Islet precursor cell (in vitro differentiated cells): Measurements from ENCODE around the gene HEPACAM.

ENCODE experiments used
- DNase-seq: peaks from one replicate; pipeline ENCODE4 v3.0.0-alpha.2; 2018

Gene HEPACAM

DNA sequence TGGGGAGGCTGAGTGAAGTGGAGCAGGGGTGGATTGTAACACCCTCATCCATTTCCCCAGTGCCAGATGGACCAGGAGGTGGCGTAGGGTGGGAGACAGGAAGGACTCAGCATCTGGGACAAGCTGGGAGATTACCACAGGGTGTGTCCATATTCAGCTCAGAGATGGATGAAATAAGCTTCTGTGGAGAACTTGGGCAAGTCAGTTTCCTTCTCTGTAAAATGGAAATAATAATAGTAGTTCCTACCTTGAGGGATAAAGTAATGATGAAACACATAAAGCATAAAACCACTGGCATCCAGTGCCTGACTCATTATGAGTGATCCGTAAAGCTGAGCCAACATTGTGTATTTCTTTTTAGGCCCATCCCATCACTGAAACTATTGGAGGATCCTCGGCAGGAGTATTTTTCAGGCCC lies 37.6 kb downstream of the HEPACAM start:
- DNase-seq: peak; percentile 29

DNA sequence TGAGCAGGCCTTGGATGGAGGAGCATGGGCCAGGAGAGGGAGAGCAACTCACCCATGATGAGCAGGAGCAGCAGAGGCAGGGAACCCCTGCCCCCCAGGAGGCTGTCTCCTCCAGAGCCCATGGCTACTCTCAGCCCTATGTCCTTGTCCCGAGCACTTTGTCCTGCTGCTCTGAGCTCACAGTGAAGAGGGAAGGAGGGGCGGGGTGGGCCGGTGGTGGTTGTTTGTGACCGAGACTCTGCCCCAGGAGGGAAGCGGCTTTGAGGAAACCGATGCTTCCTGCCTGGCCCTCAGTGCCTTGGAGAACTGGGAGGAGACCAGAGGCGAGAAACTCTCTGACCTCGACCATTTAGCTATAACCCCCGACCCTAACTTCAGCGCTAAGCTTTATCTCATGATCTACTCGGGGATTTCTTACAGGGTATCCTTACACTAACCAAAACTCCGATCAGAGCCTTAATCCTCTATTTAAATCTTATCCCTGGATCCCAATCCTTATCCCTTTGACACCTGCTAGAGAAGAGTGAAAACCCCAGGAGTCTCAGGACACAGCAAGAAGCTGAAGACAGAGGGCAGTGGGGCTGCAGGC lies 38.1 kb downstream of the HEPACAM start, which contains the start of gene ROBO4:
Gene ROBO4 (minus strand): TSS at position 192 of the 589 bp plus-strand sequence. CDS start 70 bp downstream, at position 122.
- DNase-seq: peak; percentile 50

DNA sequence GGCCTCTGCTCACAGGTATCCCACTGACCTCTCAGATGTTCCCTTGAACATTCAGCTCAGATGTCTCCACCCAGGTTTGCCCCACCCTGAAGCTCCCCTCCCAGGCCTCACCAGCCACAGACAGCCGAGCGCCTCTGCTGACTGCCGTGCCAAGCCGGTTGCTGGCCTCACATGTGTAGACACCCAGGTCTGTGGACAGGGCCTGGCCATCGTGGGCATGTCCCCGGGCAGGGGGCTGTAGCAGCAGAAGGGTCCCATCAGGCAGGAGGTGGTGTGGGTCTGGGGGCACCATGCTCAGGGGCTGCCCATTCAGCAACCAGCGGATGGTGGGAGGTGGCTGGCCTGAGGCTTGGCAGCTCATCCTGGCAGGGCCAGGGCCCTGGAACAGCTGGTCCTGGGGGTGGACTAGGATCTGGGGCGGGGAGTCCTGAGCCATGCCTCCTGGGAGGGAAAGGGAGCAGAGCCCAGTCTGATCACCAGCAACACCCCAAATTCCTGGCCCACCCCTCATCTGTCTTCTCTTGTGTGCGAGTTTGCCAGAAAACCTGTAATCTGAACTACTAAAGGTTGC lies 38.9 kb downstream of the HEPACAM start:
- DNase-seq: peak; percentile 25

DNA sequence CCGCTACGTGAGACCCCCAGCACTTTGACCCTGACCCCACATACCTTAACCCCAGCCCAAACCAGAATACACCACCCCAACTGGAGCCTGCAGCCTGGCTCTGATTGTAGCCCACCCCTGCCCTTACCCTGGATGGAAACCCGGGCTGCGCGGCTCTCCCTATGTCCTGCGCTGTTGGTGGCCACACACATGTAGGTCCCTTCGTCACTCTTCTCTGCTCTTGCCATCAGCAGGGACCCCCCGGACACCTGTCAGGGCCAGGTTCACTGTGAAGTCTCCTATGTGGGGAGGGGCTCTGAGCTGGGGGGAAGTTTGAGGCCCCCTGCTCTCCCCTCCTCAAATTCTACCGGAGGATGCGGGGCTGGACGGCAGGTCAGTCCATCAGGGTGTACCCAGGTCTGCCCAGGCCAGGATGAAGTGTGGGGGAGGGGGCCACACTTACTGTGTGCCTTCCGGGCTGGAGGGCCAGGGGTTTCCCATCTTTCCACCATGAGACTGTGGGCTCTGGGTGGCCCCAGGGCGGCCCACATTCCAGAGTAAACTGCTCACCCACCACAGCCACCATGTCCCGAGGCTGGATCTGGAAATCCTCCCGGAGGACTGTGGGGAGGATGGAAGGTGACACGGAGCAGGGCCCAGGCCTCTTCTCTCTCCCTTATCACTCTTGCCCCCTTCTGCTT lies 39.6 kb downstream of the HEPACAM start:
- DNase-seq: peak; percentile 82

DNA sequence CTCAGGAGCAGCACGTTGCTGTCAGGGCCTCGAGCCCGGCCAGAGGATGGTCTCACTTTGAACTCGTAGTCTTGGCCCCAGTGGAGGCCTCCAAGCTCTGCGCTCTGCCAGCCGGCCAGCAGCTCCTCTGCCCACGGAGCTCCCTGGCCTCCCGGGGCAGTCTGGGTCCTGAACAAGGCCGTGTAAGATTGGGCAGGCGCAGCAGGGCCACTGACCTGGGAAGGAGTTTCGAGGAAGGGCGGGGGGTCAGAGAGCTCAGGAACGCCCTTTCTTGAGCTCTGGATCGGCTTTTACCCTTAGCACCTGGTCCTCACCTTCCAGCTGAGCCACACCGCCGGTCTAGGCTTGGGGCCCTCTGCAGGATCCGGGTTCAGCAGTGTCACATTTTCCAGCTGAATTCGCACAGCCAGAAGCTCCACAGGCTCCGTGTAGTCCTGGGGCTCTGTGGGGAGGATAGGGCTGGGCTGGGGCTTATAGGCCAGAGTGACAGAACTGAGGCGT lies 40.3 kb downstream of the HEPACAM start:
- peak; percentile 44 for DNase-seq

DNA sequence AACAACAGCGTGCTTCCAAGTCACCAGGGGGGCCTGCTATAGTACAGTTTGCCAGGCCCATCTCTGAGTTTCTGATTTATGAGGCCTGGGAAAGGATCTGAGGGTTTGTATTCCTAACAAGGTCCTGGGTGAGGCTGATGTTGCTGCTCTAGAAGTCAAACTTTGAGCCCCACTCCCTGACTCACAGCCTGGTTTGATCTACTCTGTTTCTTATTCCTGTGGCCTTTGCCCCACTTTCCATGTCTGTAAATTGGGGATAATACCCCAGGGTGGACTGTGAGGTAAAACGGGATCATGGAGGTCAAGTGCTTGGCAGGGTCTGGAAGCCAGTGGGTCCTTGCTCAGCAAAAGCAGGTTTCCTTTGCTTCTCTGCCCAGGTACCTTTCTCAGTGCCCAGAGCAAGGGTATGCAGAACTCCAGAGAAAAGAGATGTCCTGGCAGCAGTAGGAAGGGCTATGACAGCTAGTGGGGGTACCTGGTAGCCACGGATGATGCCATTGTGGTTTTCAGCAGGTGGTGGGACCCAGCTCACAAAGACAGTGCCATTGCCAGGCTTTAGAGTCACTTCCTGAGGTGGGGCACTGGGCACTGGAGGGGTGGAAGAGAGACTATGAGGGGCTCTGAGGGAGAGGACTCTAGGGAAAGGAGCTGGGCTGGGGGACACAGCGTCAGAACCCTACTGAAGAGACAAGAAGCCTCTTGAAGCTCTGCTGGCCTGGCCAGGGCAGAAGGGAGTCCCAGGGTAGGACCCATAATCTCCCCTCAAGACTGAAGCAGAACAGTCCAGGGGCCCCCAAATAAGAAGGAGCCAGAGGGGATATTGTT lies 41.0 kb downstream of the HEPACAM start:
- DNase-seq: peak; percentile 40

DNA sequence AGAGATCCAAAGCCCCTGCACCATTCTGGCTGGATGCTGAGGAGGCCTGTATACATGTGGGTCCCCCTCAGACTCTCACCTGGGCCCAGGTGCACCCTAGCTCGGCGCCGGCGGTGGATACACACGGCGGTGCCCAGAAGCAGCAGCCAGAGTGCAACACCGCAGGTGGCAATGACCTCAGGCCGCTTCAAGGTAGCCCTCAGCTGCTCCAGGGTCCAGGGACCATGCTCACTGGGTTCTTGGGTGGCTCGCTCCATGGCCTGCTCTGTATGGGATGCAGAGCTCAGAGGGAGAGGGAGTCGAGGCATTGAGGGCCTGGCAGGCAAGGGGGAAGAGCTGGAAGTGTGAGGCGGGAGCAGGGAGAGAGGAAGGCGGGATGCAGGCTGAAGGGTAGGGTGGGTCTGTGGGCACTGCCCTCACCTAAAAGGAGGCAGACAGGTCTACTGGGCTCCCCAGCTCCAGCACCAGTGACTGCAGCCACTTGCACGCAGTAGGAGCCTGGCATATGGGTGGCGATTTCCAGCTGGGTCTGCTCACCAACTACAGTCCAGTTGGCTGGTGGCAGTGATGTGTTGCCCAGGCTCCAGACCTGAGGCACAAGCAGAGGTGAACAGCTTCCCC lies 42.0 kb downstream of the HEPACAM start:
- peak; percentile 37 for DNase-seq

DNA sequence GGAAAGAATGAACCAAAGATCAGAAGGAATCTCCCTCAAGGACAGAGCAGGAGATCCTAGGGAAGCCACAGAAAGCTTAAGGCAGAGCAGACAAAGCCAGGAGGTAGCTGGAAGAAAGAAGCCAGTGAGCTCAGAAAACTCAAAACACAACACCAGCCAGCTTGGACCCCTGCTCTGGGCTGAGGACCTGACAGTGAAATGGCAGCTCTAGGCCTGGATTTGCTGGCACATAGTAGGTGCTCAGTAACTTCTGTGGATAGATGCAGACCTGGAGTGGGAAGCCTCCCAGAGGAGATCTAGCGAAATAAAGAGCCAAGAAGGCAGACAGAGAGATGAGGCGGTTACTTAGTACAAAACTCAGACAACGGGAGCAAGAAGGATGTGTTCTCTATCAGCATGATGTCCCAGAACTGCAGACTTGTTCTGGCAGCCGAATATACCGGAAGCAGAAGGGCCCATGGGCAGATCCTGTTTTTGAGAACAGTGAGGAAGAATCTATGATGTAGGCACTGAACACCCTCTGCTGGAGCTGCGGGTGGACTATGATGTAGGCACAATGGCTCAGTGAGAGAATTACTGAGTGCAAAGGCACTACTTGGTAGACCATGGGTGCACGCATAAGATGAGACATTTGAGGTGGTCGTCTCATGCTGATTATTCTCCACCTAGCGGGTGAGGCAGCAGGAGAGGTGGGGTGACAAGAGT lies 42.9 kb downstream of the HEPACAM start:
- DNase-seq: peak; percentile 36

DNA sequence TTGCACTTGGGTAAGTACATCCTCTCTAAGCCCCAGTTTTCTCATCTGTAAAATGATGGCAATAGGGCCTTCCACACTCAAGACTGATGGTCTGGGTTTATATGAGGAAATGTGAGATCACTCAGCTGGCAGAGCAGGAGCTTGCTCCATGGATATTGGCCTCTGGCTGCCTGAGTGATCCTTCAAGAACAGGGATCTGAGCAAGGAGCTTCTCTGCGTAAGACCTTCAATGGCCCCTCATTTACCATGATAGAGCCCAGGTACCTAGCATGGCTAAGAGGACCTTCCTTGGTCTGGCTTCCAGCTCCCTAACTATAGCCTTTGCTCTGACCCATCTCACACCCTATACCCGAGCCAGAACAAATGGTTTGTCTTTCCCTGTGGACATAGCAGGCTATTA lies 43.7 kb downstream of the HEPACAM start:
- no peak for DNase-seq

DNA sequence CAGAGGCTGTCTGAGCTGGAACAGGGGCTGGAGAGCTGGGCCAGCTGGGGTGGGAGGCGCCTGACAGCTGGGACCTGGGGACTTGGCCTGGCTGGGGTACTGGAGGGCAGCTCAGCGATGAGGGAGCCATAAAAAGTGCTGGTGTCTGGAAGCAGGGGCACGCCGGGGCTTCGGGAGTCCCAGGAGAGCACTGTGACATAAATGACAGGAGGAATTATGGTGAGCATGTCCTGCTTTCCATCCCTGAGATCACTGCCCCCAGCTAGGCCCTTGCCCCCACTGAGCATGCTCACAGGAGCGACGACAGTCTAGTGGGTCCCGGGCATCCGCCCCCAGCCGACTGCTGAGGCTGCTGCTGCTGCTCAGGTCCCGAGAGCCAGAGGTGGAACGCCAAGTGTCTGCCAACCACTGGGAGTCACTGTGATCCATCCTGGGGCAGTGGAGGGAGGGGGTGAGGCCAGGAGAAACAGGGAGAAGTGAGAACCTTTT lies 44.4 kb downstream of the HEPACAM start:
- peak; percentile 64 for DNase-seq

DNA sequence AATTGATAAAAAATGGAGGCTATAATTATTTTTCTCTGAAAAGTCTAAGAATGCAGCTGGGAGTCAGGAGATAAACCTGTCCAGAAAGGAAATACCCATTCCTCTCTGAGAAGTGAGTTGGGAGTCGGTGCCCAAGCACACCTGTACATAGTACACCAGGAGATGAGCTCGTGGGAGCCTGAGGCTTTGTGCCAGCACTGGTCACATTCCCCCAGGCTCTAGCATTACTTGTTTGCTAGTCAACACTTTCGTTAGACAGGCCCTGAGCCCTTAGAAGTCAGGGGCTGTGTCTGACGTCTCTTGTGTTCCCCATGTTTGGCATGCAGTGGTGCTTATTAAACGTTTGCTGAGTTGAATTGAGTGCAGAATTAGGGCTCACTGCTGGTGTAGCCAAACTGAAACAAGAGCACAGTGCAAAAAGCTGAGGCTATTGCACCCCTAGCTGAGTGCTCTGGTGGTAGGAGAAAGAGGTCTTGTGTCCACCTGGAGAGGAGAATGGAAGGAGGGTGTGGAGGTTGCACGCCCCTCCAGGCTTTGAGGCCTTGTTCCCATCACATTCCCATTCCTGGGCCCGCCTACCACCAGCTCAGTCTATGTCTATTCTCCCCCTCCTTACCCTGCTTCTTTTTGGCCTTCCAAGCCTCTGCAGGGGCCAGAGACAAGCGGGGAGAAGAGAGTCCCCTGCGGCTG lies 45.0 kb downstream of the HEPACAM start:
- peak; percentile 43 for DNase-seq

DNA sequence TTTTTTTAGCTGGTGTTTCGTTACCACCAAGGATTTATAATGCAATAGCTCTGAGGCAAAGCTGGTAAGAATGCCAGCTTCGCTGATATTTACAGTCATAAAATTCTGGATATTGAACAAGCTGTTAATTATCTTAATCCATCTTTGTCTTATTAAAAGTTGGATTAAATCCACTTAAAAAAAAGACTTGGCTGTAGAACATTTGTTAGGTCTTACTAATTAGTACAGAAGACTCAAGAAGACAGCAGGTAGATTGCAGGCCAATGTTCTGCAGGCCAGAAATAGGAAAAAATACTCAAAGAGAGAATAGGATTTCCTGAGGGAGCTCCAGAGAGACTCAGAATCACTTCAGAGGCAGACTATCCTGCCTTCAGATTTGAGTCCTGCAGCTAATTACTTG lies 45.7 kb downstream of the HEPACAM start:
- DNase-seq: no peak

DNA sequence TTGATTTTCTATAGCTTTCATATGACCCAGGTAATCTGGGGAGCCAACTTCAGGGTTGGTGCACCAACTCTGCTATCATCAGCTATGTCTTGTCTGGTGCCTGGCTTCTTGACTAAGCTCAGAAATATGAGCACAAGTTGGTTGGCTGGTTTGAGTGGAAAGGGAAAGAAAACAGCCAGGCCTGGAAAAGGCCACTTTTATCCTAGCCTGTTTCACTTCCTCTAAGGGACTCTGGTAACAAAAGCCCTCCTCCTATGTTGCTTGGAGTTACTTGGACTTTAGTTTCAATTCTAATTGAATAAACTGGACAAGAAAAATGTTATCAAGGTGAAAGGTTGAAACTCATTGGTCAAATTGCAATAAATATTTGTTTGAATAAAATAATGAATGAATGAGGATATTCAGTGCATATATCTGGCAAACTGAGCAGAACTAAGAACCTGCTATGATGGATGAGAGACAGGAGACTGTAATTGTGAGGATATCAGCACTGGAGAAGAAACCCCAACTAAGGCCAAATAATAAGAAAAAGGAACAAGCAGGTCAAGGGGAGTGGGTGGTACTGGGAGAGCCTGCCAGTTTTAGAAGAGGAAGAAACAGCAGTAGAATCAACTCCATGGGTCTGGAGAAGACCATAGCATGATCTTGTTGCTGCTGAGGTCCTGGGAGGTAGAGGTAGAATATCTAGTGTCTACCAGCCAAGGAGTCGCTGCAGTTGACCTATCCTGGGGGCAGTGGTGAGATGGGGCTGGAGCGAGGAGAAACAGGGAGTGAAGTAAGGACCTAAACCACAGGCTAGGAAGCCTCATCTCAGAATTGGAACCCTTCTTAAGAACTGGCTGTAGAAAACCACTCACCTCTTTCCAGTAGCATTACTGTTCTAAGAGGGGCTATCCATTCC lies 46.4 kb downstream of the HEPACAM start:
- no peak for DNase-seq

DNA sequence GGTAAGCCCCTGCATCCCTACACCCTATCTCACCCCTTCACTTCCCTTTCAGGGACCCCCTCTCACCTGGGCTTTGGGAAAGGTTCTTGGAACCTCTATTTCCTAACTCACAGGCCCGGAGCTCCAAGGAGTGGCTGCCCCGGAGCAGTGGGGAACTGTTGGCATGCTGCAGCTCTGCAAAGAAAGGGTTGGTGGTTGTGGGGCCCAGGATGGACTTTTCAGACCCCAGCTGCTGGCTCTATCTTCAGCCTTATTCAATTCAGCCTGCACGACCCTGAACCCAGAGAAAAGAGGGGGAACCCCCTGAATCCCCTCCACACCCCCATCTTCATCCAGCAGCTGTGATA lies 48.2 kb downstream of the HEPACAM start:
- DNase-seq: peak; percentile 25

DNA sequence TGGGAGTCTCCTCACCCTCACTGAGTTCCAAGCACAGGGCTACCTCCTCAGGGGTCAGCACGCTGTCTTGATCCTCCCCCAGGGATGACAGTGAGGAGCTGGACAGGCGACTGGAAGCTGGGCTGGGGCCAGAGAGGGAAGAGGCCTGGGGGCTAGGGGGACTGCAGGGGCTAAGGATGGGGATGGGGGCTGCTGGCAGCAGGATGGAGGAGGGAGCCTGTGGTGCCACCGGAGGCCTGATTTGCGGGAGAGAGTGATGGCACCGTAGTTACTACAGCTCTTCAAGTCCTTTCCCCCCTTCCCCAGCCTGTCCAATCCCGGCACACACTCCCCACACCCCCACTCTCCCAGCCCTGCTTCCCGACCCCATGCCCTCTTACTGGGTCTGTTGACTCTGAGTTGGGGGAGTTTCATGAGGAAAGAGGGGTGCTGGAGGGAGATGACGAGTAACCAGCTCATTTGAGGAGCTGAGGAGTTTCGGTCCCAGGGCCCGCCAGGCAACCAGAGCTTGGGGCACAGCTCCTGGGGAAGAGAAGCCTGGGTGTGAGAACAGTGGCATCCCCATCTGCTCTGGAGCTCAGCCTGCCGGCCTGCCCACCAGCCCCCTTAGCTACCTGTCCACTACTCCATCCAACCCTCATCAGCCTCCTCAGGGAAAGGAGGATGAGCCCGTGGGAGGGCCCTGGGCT lies 48.7 kb downstream of the HEPACAM start:
- DNase-seq: no peak

DNA sequence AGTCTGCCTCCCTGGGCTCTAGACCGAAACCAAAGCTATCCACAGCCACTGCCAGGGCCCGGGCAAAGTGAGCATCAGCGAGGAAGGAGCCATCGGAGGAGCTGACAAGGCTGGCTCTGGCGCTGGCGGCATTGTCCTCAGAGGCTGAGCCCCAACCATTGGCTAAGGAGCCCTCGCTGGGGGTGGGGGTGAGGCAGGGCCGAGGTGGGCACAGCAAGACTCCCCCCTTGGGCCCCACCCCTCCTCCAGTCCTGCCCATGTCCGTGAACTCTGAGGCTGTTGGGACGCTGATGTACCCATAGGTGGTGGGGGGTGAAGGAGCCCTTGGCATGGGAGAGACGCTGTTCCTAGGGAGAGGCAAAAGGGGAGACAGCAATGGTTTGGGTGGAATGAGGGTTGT lies 49.4 kb downstream of the HEPACAM start:
- no peak for DNase-seq

DNA sequence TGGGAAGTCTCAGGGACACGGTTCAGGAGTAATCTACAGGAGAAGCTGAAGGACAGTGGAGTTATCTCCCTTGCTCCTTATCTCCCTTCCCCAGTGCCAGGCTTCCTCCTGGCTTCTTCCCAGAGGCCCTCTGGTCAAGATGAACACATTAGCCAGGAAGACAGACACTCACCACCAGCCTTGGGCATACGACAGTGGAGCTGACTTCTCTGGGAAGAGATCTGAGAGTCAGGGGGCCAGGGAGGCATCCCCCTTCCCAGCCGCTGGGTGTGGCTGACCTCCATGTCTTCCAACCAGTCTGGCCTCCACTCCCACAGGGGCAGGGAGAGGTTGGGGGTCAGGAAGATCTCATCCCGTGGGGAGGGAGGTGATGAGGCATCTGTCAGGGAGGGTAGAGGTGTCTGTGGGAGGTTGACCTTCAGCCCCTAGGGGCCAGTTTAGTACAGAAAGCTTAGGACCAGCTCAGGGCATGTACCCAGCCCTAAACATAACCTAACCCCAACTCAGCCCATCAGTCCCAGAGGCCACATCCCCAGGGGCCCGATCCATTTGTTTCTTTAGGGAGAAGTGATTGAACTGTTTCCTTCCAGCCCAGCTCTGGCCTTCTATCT lies 50.9 kb downstream of the HEPACAM start:
- DNase-seq: no peak

DNA sequence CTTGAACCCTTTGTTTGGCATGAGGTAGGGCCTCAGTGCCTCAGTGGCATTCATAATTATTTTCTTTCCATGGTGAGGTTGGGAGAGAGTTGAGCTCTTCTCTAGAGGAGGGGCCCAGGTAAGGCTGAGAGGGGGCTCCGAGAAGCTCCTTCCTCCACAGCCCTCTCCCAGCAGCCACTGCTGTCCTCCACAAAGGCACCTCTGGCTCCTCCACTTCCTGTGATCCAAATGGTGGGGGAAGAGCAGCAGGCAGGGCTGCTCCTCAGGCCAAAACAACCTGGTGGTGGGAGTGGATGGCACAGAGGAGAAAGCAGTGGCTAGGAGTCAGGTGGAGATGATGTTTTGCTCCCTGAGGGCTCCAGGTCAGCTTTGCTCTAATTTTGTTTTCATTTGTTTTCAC lies 51.5 kb downstream of the HEPACAM start:
- no peak for DNase-seq
